AG09319 (cell line): ENCODE results near the gene ZBTB16.

ENCODE experiments used
- DNase-seq: peaks from one replicate; pipeline ENCODE4 v3.0.0-alpha.2; 2010; ENCODE audit warnings: low read depth; ENCODE audit errors: extremely low read depth
- CTCF ChIP-seq: IDR thresholded peaks from 2 replicates; pipeline ENCODE4 v1.5.1; 2011; ENCODE audit warnings: low read depth, mild to moderate bottlenecking, inconsistent platforms, low read length, moderate library complexity

ZBTB16 gene

GRCh38 chr11:114172055-114172861 lies 112.7 kb downstream of the ZBTB16 start:
- no peak for TF ChIP-seq CTCF
- no peak for DNase-seq

- no peak for TF ChIP-seq CTCF
- no peak for DNase-seq
Observed at GRCh38 chr11:114172871-114173444, 113.4 kb downstream of the ZBTB16 start.

- DNase-seq: no peak
- TF ChIP-seq CTCF: no peak
Observed at GRCh38 chr11:114173843-114174242, 114.3 kb downstream of the ZBTB16 start.

- no peak for DNase-seq
- no peak for TF ChIP-seq CTCF
Observed at GRCh38 chr11:114174712-114175495, 115.4 kb downstream of the ZBTB16 start.

GRCh38 chr11:114175706-114176105 lies 116.2 kb downstream of the ZBTB16 start:
- TF ChIP-seq CTCF: no peak
- no peak for DNase-seq

- TF ChIP-seq CTCF: no peak
- DNase-seq: no peak
Observed at GRCh38 chr11:114176321-114176720, 116.8 kb downstream of the ZBTB16 start.

- no peak for TF ChIP-seq CTCF
- no peak for DNase-seq
Observed at GRCh38 chr11:114178656-114179055, 119.1 kb downstream of the ZBTB16 start.
